ENCODE results near the gene P2RY8.
"Not testable (repeated sequence)": the region's sequence is repeated elsewhere in the genome, so short reads cannot be mapped to it uniquely, and the experiment has no call there.

Gene P2RY8

GRCh38 chrX:1430451-1430850 lies 106.5 kb downstream of the P2RY8 start:
- in situ Hi-C loops (cut with MboI; ENCODE audit: low sequenced_read_pairs, unreplicated experiment), result no loop called here
- TF ChIP-seq, protein P1, sequence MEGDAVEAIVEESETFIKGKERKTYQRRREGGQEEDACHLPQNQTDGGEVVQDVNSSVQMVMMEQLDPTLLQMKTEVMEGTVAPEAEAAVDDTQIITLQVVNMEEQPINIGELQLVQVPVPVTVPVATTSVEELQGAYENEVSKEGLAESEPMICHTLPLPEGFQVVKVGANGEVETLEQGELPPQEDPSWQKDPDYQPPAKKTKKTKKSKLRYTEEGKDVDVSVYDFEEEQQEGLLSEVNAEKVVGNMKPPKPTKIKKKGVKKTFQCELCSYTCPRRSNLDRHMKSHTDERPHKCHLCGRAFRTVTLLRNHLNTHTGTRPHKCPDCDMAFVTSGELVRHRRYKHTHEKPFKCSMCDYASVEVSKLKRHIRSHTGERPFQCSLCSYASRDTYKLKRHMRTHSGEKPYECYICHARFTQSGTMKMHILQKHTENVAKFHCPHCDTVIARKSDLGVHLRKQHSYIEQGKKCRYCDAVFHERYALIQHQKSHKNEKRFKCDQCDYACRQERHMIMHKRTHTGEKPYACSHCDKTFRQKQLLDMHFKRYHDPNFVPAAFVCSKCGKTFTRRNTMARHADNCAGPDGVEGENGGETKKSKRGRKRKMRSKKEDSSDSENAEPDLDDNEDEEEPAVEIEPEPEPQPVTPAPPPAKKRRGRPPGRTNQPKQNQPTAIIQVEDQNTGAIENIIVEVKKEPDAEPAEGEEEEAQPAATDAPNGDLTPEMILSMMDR (IDR thresholded peaks at IDR 0.05; ENCODE audit: borderline replicate concordance, control extremely low read depth, extremely low read depth, insufficient read depth, missing control alignments), result no peak
- no peak for DNase-seq (ENCODE audit: low spot score)

- TF ChIP-seq, protein P1 (IDR thresholded peaks at IDR 0.05; ENCODE audit: borderline replicate concordance, control extremely low read depth, extremely low read depth, insufficient read depth, missing control alignments), result no peak
- DNase-seq (ENCODE audit: low spot score), result no peak
- in situ Hi-C loops (cut with MboI; ENCODE audit: low sequenced_read_pairs, unreplicated experiment), result no loop called here
Measured at GRCh38 chrX:1427756-1428155, 109.2 kb downstream of the P2RY8 start.

DNA sequence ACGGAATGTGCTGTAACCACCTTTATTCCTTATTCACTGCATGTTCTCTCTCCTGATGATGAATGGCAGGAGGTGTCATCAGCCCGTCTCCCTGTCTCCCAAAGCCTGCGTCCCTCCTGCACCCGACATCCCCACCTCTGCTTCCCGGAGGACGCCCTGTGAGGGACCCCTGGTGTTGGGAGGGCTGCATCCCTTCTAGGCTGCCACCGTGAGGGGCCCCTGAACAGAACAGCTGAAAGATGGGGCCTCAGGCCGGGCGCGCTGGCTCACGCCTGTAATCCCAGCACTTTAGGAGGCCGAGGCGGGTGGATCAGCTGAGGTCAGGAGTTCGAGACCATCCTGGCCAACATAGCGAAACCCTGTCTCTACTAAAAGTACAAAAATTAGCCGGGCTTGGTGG lies 110.7 kb downstream of the P2RY8 start:
- DNase-seq (ENCODE audit: low spot score); in situ Hi-C loops (cut with MboI; ENCODE audit: low sequenced_read_pairs, unreplicated experiment): not testable (repeated sequence)

DNA sequence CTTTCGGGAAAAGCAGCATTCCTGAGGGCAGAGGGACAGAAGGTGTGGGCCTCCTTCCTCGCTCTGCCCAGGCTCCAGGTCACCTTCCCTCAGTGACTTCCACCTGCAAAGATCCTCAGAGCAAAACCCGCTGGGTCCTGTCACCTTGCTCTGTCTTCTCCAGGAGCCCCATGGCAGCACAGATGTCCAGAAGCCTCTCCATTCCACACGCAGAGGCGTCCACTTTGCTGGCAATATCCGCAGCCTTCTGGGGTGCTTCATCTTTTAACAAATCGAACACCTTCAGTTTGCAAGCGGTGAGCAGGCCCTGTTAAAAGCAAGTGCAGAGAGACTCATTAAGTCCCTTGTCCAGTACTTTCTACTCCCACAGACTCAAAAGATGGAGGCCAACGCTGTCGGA lies 111.6 kb downstream of the P2RY8 start:
- DNase-seq (ENCODE audit: low spot score), result no peak
- in situ Hi-C loops (cut with MboI; ENCODE audit: low sequenced_read_pairs, unreplicated experiment), result no loop called here
- TF ChIP-seq, protein P1 (IDR thresholded peaks at IDR 0.05; ENCODE audit: borderline replicate concordance, control extremely low read depth, extremely low read depth, insufficient read depth, missing control alignments), result no peak

DNA sequence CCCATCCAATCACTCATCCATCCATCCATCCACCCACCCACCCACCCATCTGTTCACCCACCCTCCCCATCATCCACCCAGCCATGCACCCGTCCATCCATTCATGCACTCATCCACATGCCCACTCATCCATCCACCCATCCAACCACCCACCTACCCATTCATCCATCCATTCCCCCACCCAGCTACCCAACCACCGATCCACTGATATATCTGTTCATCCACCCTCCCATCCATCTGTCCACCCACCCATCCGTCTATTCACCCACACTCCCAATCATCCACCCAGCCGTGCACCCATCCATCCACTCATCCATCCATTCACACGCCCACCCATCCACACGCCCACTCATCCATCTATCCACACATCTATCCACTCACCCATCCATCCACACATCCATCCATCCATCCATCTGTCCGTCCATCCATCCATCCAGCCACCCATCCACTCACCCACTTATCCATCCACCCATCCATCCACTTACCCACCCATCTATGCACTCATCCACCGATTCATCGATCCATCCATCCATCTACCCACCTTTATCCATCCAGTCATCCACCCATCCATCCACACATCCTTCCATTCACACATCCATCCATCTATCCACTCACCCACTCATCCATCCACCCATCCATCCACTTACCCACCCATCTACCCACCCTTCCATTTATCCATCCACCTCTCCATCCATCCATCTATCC lies 112.7 kb downstream of the P2RY8 start:
- TF ChIP-seq, protein P1 (IDR thresholded peaks at IDR 0.05; ENCODE audit: borderline replicate concordance, control extremely low read depth, extremely low read depth, insufficient read depth, missing control alignments), result no peak
- in situ Hi-C loops (cut with MboI; ENCODE audit: low sequenced_read_pairs, unreplicated experiment), result no loop called here
- no peak for DNase-seq (ENCODE audit: low spot score)

GRCh38 chrX:1423215-1423614 lies 113.8 kb downstream of the P2RY8 start:
- DNase-seq (ENCODE audit: low spot score), result no peak
- in situ Hi-C loops (cut with MboI; ENCODE audit: low sequenced_read_pairs, unreplicated experiment), result no loop called here
- TF ChIP-seq, protein P1 (IDR thresholded peaks at IDR 0.05; ENCODE audit: borderline replicate concordance, control extremely low read depth, extremely low read depth, insufficient read depth, missing control alignments), result no peak

GRCh38 chrX:1422135-1422465 lies 114.9 kb downstream of the P2RY8 start:
- no peak for DNase-seq (ENCODE audit: low spot score)
- TF ChIP-seq, protein P1 (IDR thresholded peaks at IDR 0.05; ENCODE audit: borderline replicate concordance, control extremely low read depth, extremely low read depth, insufficient read depth, missing control alignments), result no peak
- in situ Hi-C loops (cut with MboI; ENCODE audit: low sequenced_read_pairs, unreplicated experiment), result no loop called here
